GM06990 (cell line): ENCODE measurements around the gene ZNF263.
A peak's percentile ranks its signal among the peaks of the same experiment; 100 is the strongest.

Source experiments
- DNase-seq: peaks from one replicate; pipeline ENCODE4 v3.0.0-alpha.2; 2011; ENCODE audit not compliant: insufficient read length; ENCODE audit errors: extremely low read depth
- H3K27me3 ChIP-seq: replicated peaks from 2 replicates; pipeline ENCODE4 v1.6.0; 2011; ENCODE audit warnings: low read length; ENCODE audit not compliant: control insufficient read depth, insufficient read depth
- H3K36me3 ChIP-seq: 2 replicates; pipeline ENCODE4 v1.5.1; 2011; ENCODE audit warnings: low read length; ENCODE audit not compliant: control insufficient read depth, insufficient read depth
- H3K4me3 ChIP-seq: replicated peaks from 2 replicates; pipeline ENCODE4 v1.5.1; 2011; ENCODE audit warnings: low read depth, mild to moderate bottlenecking, control low read depth, low read length
- CTCF ChIP-seq: IDR thresholded peaks from 2 replicates; pipeline ENCODE4 v1.5.1; 2011; ENCODE audit warnings: low read length, control low read depth, mild to moderate bottlenecking, inconsistent platforms; ENCODE audit not compliant: insufficient read depth, poor library complexity, severe bottlenecking

The ZNF263 gene

GRCh38 chr16:3295783-3296182, 12.5 kb downstream of the ZNF263 start:
- no peak for DNase-seq
- no peaks in the 10 kb centered on the region for H3K27me3 ChIP-seq
- no peak for TF ChIP-seq CTCF
- H3K36me3 ChIP-seq, result peaks cover 13% of the 10 kb centered on the region
- H3K4me3 ChIP-seq, result no peak overlapping the region

- no peak overlapping the region for H3K4me3 ChIP-seq
- TF ChIP-seq CTCF, result no peak
- no peak for DNase-seq
- no peaks in the 10 kb centered on the region for H3K27me3 ChIP-seq
- H3K36me3 ChIP-seq, result peaks cover 6% of the 10 kb centered on the region
Observed at GRCh38 chr16:3304370-3304769, 21.1 kb downstream of the ZNF263 start.

GRCh38 chr16:3305109-3306068, 22.1 kb downstream of the ZNF263 start, which contains the start of the genes TIGD7 and ZNF75A:
Gene TIGD7 (minus strand): TSS chr16:3305430. CDS start chr16:3300614, 4,816 bp downstream.
Gene ZNF75A (plus strand): TSS chr16:3305497. CDS start chr16:3308429, 2,932 bp downstream.
- peak; percentile 91 for DNase-seq
- Histone ChIP-seq H3K36me3 (peaks cover 6% of the 10 kb centered on the region), H3K4me3 (peak within 1 kb of the TSS; percentile 78), H3K27me3 (no peaks in the 10 kb centered on the region)
- TF ChIP-seq CTCF, result peak; percentile 1

GRCh38 chr16:3306078-3306477, 22.8 kb downstream of the ZNF263 start:
- Histone ChIP-seq H3K4me3 (peak overlapping the region; percentile 78), H3K36me3 (peaks cover 6% of the 10 kb centered on the region), H3K27me3 (no peaks in the 10 kb centered on the region)
- no peak for TF ChIP-seq CTCF
- DNase-seq, result no peak

GRCh38 chr16:3311496-3311895, 28.2 kb downstream of the ZNF263 start:
- no peaks in the 10 kb centered on the region for H3K27me3 ChIP-seq
- no peak for TF ChIP-seq CTCF
- DNase-seq, result no peak
- H3K36me3 ChIP-seq, result peaks cover 9% of the 10 kb centered on the region
- no peak overlapping the region for H3K4me3 ChIP-seq
